OCI-LY7 (cell line): ENCODE results near the gene CABP2. TPM values are rescaled to one million over a fixed set of nuclear protein-coding genes. Genes with fewer than 3 reads are reported as not detected.
"Not testable (repeated sequence)": the region's sequence is repeated elsewhere in the genome, so short reads cannot be mapped to it uniquely, and the experiment has no call there.

Source experiments
- BruUV-seq: library from RNA; stranded (reverse); fragments of 400-500 nt; replicated peaks from 2 replicates; lab custom pipeline; 2021; lab: Mats Ljungman, UMichigan
- CTCF ChIA-PET: fragments of 300-600 bp; sonication (Branson Sonifier 250); formaldehyde crosslinking; loops from one replicate; lab custom pipeline; 2022; ENCODE audit warnings: antibody characterized with exemption; ENCODE audit not compliant: unreplicated experiment; lab: Charles Lee
- POLR2A ChIA-PET: fragments of 300-600 bp; sonication (Branson Sonifier 250); formaldehyde crosslinking; loops from one replicate; lab custom pipeline; 2022; ENCODE audit warnings: antibody characterized with exemption; lab: Charles Lee
- DNase-seq: peaks from one replicate; pipeline ENCODE4 v3.0.0-alpha.2; 2015; ENCODE audit warnings: low spot score
- H2AFZ ChIP-seq: fragments of 200-600 bp; sonication (generic), shearing (Covaris generic); 2 replicates; pipeline ENCODE4 v1.6.1; 2014; ENCODE audit warnings: mild to moderate bottlenecking, antibody characterized with exemption, low read length, moderate library complexity
- H3K27ac ChIP-seq: fragments of 200-600 bp; sonication (generic); 2 replicates; pipeline ENCODE4 v1.5.1; 2014; ENCODE audit warnings: mixed run types, low read depth, mild to moderate bottlenecking, moderate library complexity, low read length, inconsistent platforms; ENCODE audit not compliant: poor library complexity, severe bottlenecking
- H3K36me3 ChIP-seq: fragments of 200-600 bp; sonication (generic); 2 replicates; pipeline ENCODE4 v1.6.1; 2014; ENCODE audit warnings: mild to moderate bottlenecking, antibody characterized with exemption, low read length, moderate library complexity, mixed read lengths; ENCODE audit not compliant: insufficient read depth
- H3K4me1 ChIP-seq: fragments of 200-600 bp; sonication (generic); 2 replicates; pipeline ENCODE4 v1.5.1; 2014; ENCODE audit warnings: mild to moderate bottlenecking, low read length; ENCODE audit not compliant: insufficient read depth, poor library complexity, severe bottlenecking
- H3K4me2 ChIP-seq: fragments of 200-600 bp; sonication (generic); 2 replicates; pipeline ENCODE4 v1.6.1; 2014; ENCODE audit warnings: mild to moderate bottlenecking, low read length
- H3K4me3 ChIP-seq: fragments of 200-600 bp; sonication (generic); 2 replicates; pipeline ENCODE4 v1.5.1; 2014; ENCODE audit warnings: mild to moderate bottlenecking, low read depth, low read length; ENCODE audit not compliant: poor library complexity, severe bottlenecking
- H3K79me2 ChIP-seq: fragments of 200-600 bp; sonication (generic); 2 replicates; pipeline ENCODE4 v1.6.1; 2016; ENCODE audit warnings: low read depth, mild to moderate bottlenecking, low read length, moderate library complexity, mixed read lengths; ENCODE audit not compliant: insufficient read depth
- H3K9me2 ChIP-seq: fragments of 200-600 bp; sonication (generic); 2 replicates; pipeline ENCODE4 v1.6.1; 2016; ENCODE audit warnings: mild to moderate bottlenecking, low read length, mixed read lengths; ENCODE audit not compliant: insufficient read depth
- H3K9me3 ChIP-seq: fragments of 200-600 bp; sonication (generic); 2 replicates; pipeline ENCODE4 v1.6.1; 2014; ENCODE audit warnings: mild to moderate bottlenecking, mixed run types, low read length, mixed read lengths
- H4K20me1 ChIP-seq: fragments of 200-600 bp; sonication (generic); 2 replicates; pipeline ENCODE4 v1.6.1; 2014; ENCODE audit warnings: mild to moderate bottlenecking, antibody characterized with exemption, low read length, moderate library complexity, mixed read lengths; ENCODE audit not compliant: insufficient read depth
- EZH2phosphoT487 ChIP-seq: fragments of 200-600 bp; sonication (generic); IDR thresholded peaks from 2 replicates; pipeline ENCODE4 v1.6.1; 2018; ENCODE audit warnings: low read depth, borderline replicate concordance, mild to moderate bottlenecking, mixed run types, antibody characterized with exemption, low read length, moderate library complexity, mixed read lengths
- intact Hi-C: fragments of 100-400 bp; cut with micrococcal nuclease; formaldehyde crosslinking; loops from one replicate; pipeline ENCODE4 v1.10.0; 2022; ENCODE audit not compliant: unreplicated experiment
- total RNA-seq, 2 experiments: library from RNA; depleted of rRNA in 1 of 2; stranded (reverse); fragments of >200 nt in 1 of 2; shearing (Covaris generic) in 1 of 2; gene quantifications; 2 replicates each; pipeline ENCODE4 v1.2.3, GENCODE V29; 2014 to 2022
- TF ChIP-seq, protein P1 (sequence below): fragments of 200-600 bp; sonication (generic); conservative IDR thresholded peaks from 2 replicates; pipeline ENCODE4 v1.5.1; 2014; ENCODE audit warnings: mild to moderate bottlenecking, antibody characterized with exemption, low read length, moderate library complexity, mixed read lengths

Gene CABP2
- total RNA-seq, 2 experiments from 2014 or later = not detected

DNA sequence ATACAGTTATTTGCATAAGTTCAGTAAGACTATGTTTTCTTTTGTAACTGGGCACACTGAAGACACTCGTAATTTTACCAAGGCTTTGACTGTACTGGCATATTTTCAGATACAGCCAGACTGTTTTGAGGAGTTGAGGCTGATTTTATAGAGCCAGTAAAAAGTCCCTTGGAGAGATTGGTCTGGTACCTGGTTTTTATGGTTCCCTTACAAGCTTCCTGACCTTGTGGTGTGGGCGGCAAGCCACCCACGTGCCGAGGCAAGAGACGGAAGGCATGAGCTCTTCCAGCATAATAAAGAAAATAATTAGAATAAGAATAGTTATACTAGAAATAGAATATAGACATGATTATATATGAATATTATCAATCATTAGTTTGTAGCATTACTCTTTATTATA, 49.1 kb upstream of the CABP2 start:
- Histone ChIP-seq H3K9me3 (peaks cover 6% of the 10 kb centered on the region; the same call in 1 of the 2 replicates), H3K36me3 (no peaks in the 10 kb centered on the region), H3K9me2 (no peaks in the 10 kb centered on the region), H4K20me1 (no peaks in the 10 kb centered on the region), H3K4me2 (no peak overlapping the region), H2AFZ (no peak overlapping the region), H3K4me1 (peaks cover 6% of the 10 kb centered on the region), H3K4me3 (no peak overlapping the region), H3K79me2 (no peaks in the 10 kb centered on the region), H3K27ac (no peak overlapping the region)
- intact Hi-C loops = loop anchor here (1.0 kb wide), 1 partner anchor 42 kb away; no protein-coding TSS in a partner anchor
- no TSS peak for BruUV-seq
- TF ChIP-seq, protein P1, sequence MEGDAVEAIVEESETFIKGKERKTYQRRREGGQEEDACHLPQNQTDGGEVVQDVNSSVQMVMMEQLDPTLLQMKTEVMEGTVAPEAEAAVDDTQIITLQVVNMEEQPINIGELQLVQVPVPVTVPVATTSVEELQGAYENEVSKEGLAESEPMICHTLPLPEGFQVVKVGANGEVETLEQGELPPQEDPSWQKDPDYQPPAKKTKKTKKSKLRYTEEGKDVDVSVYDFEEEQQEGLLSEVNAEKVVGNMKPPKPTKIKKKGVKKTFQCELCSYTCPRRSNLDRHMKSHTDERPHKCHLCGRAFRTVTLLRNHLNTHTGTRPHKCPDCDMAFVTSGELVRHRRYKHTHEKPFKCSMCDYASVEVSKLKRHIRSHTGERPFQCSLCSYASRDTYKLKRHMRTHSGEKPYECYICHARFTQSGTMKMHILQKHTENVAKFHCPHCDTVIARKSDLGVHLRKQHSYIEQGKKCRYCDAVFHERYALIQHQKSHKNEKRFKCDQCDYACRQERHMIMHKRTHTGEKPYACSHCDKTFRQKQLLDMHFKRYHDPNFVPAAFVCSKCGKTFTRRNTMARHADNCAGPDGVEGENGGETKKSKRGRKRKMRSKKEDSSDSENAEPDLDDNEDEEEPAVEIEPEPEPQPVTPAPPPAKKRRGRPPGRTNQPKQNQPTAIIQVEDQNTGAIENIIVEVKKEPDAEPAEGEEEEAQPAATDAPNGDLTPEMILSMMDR = no peak
- no peak for TF ChIP-seq EZH2phosphoT487
- no peak for DNase-seq
- ChIA-PET CTCF (interaction anchor here (0.6 to 1.1 kb wide), 2 partner anchors 12 to 76 kb away, joined by 3 to 5 read pairs; no protein-coding TSS in a partner anchor), POLR2A (no interaction called here)

DNA sequence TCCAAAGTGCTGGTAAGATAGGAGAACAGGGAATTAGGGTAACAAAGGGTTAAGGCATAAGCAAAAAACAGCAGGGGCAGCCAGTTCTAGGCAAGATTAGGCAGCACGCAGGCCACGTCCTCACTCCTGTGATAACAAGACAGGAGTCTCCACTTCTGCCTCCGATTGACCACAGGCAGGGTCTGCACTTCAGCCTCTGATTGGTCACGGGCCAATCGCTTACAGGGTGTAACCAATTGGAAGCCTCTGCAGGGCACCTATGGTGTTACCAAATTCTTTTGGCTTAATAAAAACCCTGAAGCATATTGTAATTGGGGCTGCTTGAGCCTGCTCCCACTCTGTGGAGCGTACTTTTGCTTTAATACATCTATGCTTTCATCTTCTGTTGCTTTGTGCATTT, 48.2 kb upstream of the CABP2 start:
- Histone ChIP-seq H3K4me1 (peaks cover 3% of the 10 kb centered on the region), H3K27ac (no peak overlapping the region), H3K4me2 (no peak overlapping the region), H3K9me3 (peaks cover 6% of the 10 kb centered on the region; the same call in 1 of the 2 replicates), H3K79me2 (no peaks in the 10 kb centered on the region), H3K36me3 (no peaks in the 10 kb centered on the region), H2AFZ (no peak overlapping the region), H4K20me1 (no peaks in the 10 kb centered on the region), H3K4me3 (no peak overlapping the region), H3K9me2 (no peaks in the 10 kb centered on the region)
- intact Hi-C loops = no loop called here
- POLR2A ChIA-PET = no interaction called here
- TF ChIP-seq EZH2phosphoT487 = no peak
- TF ChIP-seq, protein P1 = no peak
- CTCF ChIA-PET = no interaction called here
- no peak for DNase-seq
- no TSS peak for BruUV-seq

DNA sequence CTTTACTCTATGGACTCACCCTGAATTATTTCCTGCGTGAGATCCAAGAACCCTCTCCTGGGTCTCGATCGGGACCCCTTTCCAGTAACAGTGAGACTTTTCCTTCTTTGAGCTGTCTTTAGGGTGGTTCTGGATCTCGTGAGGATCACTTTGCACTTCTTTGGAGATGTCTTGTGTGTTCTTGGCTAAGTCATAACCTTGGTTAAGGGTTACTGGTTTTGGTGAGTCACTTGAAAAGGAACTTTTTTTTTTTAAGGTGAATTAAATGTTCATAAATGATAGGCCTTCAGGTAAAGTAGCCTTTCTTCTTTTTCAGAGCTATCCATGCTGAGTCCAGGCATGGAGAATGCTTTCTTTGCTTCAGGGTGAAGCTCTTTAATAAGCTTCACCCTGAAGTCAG, 41.0 kb upstream of the CABP2 start:
- CTCF ChIA-PET = no interaction called here
- Histone ChIP-seq H3K27ac (no peak overlapping the region), H3K4me3 (no peak overlapping the region), H4K20me1 (no peaks in the 10 kb centered on the region), H3K9me3 (no peaks in the 10 kb centered on the region), H3K4me2 (no peak overlapping the region), H3K79me2 (no peaks in the 10 kb centered on the region), H3K9me2 (no peaks in the 10 kb centered on the region), H3K4me1 (peaks cover 4% of the 10 kb centered on the region), H3K36me3 (no peaks in the 10 kb centered on the region), H2AFZ (no peak overlapping the region)
- intact Hi-C loops = no loop called here
- no peak for TF ChIP-seq EZH2phosphoT487
- TF ChIP-seq, protein P1 = no peak
- DNase-seq = no peak
- POLR2A ChIA-PET = no interaction called here
- no TSS peak for BruUV-seq

DNA sequence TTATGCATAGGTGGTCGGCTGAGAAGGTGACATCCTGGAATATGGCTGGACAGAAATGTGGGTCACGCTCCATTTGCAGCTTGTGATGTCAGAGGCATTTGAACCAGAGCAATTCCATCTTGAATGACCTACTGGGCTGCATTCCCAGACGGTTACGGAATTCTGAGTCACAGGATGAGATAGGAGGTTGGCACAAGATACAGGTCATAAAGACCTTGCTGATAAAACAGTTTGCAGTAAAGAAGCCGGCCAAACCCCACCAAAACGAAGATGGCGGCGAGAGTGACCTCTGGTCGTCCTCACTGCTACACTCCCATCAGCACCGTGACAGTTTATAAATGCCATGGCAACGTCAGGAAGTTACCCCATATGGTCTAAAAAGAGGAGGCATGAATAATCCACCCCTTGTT, 40.5 kb upstream of the CABP2 start:
- BruUV-seq, POLR2A ChIA-PET, CTCF ChIA-PET: not testable (repeated sequence)

More for the DNA sequence above, 40.5 kb upstream of the CABP2 start:
- H3K4me1 ChIP-seq, H3K4me3 ChIP-seq, H3K79me2 ChIP-seq, H3K27ac ChIP-seq, H3K4me2 ChIP-seq, H3K36me3 ChIP-seq, H2AFZ ChIP-seq, H3K9me3 ChIP-seq, H4K20me1 ChIP-seq, intact Hi-C loops, H3K9me2 ChIP-seq, DNase-seq: not testable (repeated sequence)
